Right atrium auricular region (tissue), 2 donors: ENCODE measurements around the gene EVC. TPM values are rescaled to one million over a fixed set of nuclear protein-coding genes. Genes with fewer than 3 reads are reported as not detected.
A peak's percentile ranks its signal among the peaks of the same experiment; 100 is the strongest.

Experiments used
- DNase-seq: peaks from one replicate; pipeline ENCODE4 v3.0.0-alpha.2; 2019; ENCODE audit warnings: low spot score
- H3K27ac ChIP-seq, 2 donors: fragments of 200-600 bp; sonication (generic); 1 replicate in 1 of 2; 2 replicates in 1 of 2; pipeline ENCODE4 v1.5.1; 2016 to 2019
- H3K27me3 ChIP-seq, 2 donors: fragments of 200-600 bp; sonication (generic); one replicate each; pipeline versions ENCODE4 v1.5.1 to v1.6.0; 2017 to 2019
- H3K36me3 ChIP-seq: fragments of 200-600 bp; sonication (generic); one replicate; pipeline ENCODE4 v1.5.1; 2016
- H3K4me1 ChIP-seq, 2 donors: fragments of 200-600 bp; sonication (generic); one replicate each; pipeline versions ENCODE4 v1.5.1 to v1.6.0; 2017 to 2019
- H3K4me3 ChIP-seq, 2 donors: fragments of 200-600 bp; sonication (generic); 1 replicate in 1 of 2; 2 replicates in 1 of 2; pipeline ENCODE4 v1.5.1; 2017 to 2019; ENCODE audit warnings: mild to moderate bottlenecking in 1 of 2, moderate library complexity in 1 of 2
- H3K9me3 ChIP-seq, 2 donors: fragments of 200-600 bp; sonication (generic); one replicate each; pipeline ENCODE4 v1.5.1; 2019
- CTCF ChIP-seq, 2 donors: fragments of 200-600 bp; sonication (generic); IDR thresholded peaks; one replicate each; pipeline ENCODE4 v1.5.1; 2019; ENCODE audit warnings: antibody characterized with exemption in 2 of 2
- total RNA-seq, 2 donors: library from RNA; depleted of rRNA; stranded (reverse); fragments of >200 nt; gene quantifications; one replicate each; pipeline ENCODE4 v1.1.0, GENCODE V29; 2016

The EVC gene
- total RNA-seq, 2 donors from 2014 or later, result 8.6 to 14.1 TPM

- DNase-seq, result peak; percentile 16
- Histone ChIP-seq H3K4me1 (no peaks in the 10 kb centered on the region), H3K9me3 (no peaks in the 10 kb centered on the region), H3K4me3 (no peak overlapping the region), H3K36me3 (peaks cover 61% of the 10 kb centered on the region), H3K27me3 (no peaks in the 10 kb centered on the region), H3K27ac (no peak overlapping the region)
- no peak for TF ChIP-seq CTCF (IDR thresholded peaks at IDR 0.05)
Measured at GRCh38 chr4:5755161-5755560, 44.2 kb downstream of the EVC start.

DNA sequence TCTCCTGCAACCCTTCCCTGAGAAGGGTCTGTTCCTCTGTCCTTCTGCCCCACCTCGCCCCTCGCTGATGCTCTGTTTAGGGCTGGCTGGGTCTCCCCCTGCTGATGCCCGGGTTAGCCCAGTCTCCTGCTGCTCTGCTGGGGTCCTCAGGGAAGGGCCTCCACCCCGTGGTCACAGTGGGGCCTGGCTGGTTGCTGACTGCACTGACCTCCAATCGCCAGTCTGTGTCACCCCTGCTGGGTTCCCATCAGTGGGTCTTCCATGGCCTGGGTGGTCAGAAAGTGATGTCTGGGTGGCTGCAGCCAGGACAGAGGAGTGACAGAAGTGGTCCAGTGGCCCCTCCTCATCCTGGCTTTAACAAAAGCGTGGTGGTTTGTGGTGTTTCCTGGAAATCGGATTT lies 44.7 kb downstream of the EVC start:
- H3K27ac ChIP-seq, result no peak overlapping the region
- TF ChIP-seq CTCF (IDR thresholded peaks at IDR 0.05), result no peak
- no peaks in the 10 kb centered on the region for H3K27me3 ChIP-seq
- no peaks in the 10 kb centered on the region for H3K9me3 ChIP-seq
- peaks cover 57% of the 10 kb centered on the region for H3K36me3 ChIP-seq
- H3K4me3 ChIP-seq, result no peak overlapping the region
- no peaks in the 10 kb centered on the region for H3K4me1 ChIP-seq
- DNase-seq, result peak; percentile 48

GRCh38 chr4:5756271-5756670 lies 45.3 kb downstream of the EVC start:
- no peaks in the 10 kb centered on the region for H3K9me3 ChIP-seq
- no peaks in the 10 kb centered on the region for H3K4me1 ChIP-seq
- DNase-seq, result peak; percentile 50
- no peaks in the 10 kb centered on the region for H3K27me3 ChIP-seq
- H3K4me3 ChIP-seq, result no peak overlapping the region
- H3K27ac ChIP-seq, result no peak overlapping the region
- H3K36me3 ChIP-seq, result peaks cover 57% of the 10 kb centered on the region
- no peak for TF ChIP-seq CTCF (IDR thresholded peaks at IDR 0.05)

GRCh38 chr4:5757091-5757490 lies 46.1 kb downstream of the EVC start:
- Histone ChIP-seq H3K27me3 (no peaks in the 10 kb centered on the region), H3K4me1 (no peaks in the 10 kb centered on the region), H3K9me3 (no peaks in the 10 kb centered on the region), H3K27ac (no peak overlapping the region), H3K36me3 (peaks cover 57% of the 10 kb centered on the region), H3K4me3 (no peak overlapping the region)
- TF ChIP-seq CTCF (IDR thresholded peaks at IDR 0.05), result no peak
- peak; percentile 51 for DNase-seq

- Histone ChIP-seq H3K4me3 (no peak overlapping the region), H3K27ac (no peak overlapping the region), H3K36me3 (peaks cover 57% of the 10 kb centered on the region), H3K9me3 (no peaks in the 10 kb centered on the region), H3K27me3 (no peaks in the 10 kb centered on the region), H3K4me1 (no peaks in the 10 kb centered on the region)
- TF ChIP-seq CTCF (IDR thresholded peaks at IDR 0.05), result no peak
- DNase-seq, result no peak
Measured at GRCh38 chr4:5757536-5757935, 46.5 kb downstream of the EVC start.

DNA sequence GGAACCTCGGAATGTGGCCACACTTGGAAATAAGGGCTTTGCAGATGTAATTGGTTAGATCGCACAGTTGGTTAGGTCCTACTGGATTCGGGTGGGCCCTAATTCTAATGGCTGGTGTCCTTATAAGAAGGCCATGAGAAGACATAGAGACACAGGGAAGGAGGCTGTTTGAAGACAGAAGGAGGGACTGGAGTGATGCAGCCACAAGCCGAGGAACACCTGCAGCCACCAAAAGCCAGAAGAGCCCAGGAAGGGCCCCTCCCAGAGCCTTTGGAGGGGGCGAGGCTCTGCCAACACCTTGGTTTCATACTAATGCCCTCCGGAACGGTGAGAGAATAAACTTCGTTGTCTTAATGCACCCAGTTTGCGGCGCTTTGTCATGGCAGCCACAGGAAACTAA lies 47.0 kb downstream of the EVC start:
- no peak for TF ChIP-seq CTCF (IDR thresholded peaks at IDR 0.05)
- peaks cover 55% of the 10 kb centered on the region for H3K36me3 ChIP-seq
- no peaks in the 10 kb centered on the region for H3K27me3 ChIP-seq

More for the DNA sequence above, 47.0 kb downstream of the EVC start:
- Histone ChIP-seq H3K9me3 (no peaks in the 10 kb centered on the region), H3K4me1 (no peaks in the 10 kb centered on the region), H3K4me3 (no peak overlapping the region), H3K27ac (no peak overlapping the region)
- peak; percentile 32 for DNase-seq
